CD4-positive, alpha-beta T cell treated with Interleukin-6 for 4 hours (primary cell): ENCODE data around the gene NEU4.
"Not testable (repeated sequence)": the region's sequence is repeated elsewhere in the genome, so short reads cannot be mapped to it uniquely, and the experiment has no call there.

Source experiments
- DNase-seq: peaks from one replicate; pipeline ENCODE4 v3.0.0-alpha.2; 2020; ENCODE audit warnings: mixed read lengths

NEU4 gene

GRCh38 chr2:241814393-241814642, 5.3 kb downstream of the NEU4 start:
- DNase-seq, result no peak

- DNase-seq, result no peak
Observed at GRCh38 chr2:241814643-241815476, 5.9 kb downstream of the NEU4 start.

- no peak for DNase-seq
Observed at GRCh38 chr2:241815477-241816430, 6.8 kb downstream of the NEU4 start.

- DNase-seq, result no peak
Observed at GRCh38 chr2:241816431-241817121, 7.6 kb downstream of the NEU4 start.

- peak; percentile 10 for DNase-seq
Observed at GRCh38 chr2:241817126-241817820, 8.3 kb downstream of the NEU4 start.

- not testable (repeated sequence) for DNase-seq
Observed at GRCh38 chr2:241817821-241818215, 8.8 kb downstream of the NEU4 start.

- DNase-seq, result no peak
Observed at GRCh38 chr2:241818229-241818942, 9.4 kb downstream of the NEU4 start.

GRCh38 chr2:241818943-241819270, 9.9 kb downstream of the NEU4 start:
- no peak for DNase-seq

- DNase-seq, result not testable (repeated sequence)
Observed at GRCh38 chr2:241819947-241820624, 11.1 kb downstream of the NEU4 start.

- no peak for DNase-seq
Observed at GRCh38 chr2:241820625-241821384, 11.8 kb downstream of the NEU4 start.

- DNase-seq, result no peak
Observed at GRCh38 chr2:241821460-241822263, 12.7 kb downstream of the NEU4 start.

GRCh38 chr2:241822264-241822623, 13.3 kb downstream of the NEU4 start:
- no peak for DNase-seq

- DNase-seq, result not testable (repeated sequence)
Observed at GRCh38 chr2:241823531-241824437, 14.8 kb downstream of the NEU4 start.

GRCh38 chr2:241827394-241827793, 18.4 kb downstream of the NEU4 start:
- DNase-seq, result no peak

GRCh38 chr2:241833101-241833663, 24.2 kb downstream of the NEU4 start:
- no peak for DNase-seq

GRCh38 chr2:241833756-241834526, 24.9 kb downstream of the NEU4 start:
- DNase-seq, result not testable (repeated sequence)

- DNase-seq, result no peak
Observed at GRCh38 chr2:241834527-241835210, 25.7 kb downstream of the NEU4 start.
